ENCODE measurements around the gene SH3BP2. TPM values are rescaled to one million over a fixed set of nuclear protein-coding genes. Genes with fewer than 3 reads are reported as not detected.
A peak's percentile ranks its signal among the peaks of the same experiment; 100 is the strongest.

Gene SH3BP2
- total RNA-seq, 3 donors from 2014 or later = 40.5 to 74.8 (median 59.3) TPM

DNA sequence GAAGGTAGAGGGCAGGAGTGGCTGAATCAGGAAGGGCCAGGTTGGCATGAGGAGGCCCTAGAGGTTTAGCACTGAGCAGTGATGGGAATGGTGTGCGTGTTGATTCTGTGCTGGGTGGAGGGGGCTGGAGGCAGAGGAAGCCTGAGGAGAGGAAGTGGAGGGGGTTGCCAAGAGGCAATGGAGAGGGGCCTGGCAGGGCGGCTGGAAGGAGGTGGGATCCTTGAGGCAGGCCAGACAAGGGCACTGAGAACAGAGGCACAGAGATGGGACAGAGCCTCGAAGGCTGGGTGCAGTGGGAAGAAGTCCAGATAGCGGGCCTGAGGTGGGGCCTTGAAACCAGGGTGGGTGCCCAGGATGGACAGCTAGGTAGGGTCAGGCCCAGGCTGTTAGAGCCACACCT lies 24.3 kb downstream of the SH3BP2 start:
- Histone ChIP-seq H3K4me1 (peaks cover 0 to 5% of the 10 kb centered on the region in 2 donors), H3K9me3 (no peaks in the 10 kb centered on the region), H3K4me3 (peak overlapping the region in 2 of 3 donors; percentile 72 to 90), H3K36me3 (no peaks in the 10 kb centered on the region), H3K27ac (no peak overlapping the region), H3K27me3 (no peaks in the 10 kb centered on the region)
- TF ChIP-seq POLR2A (IDR thresholded peaks at IDR 0.05) (no peak), POLR2AphosphoS5 (IDR thresholded peaks at IDR 0.05) (no peak)
- TF ChIP-seq, protein P1, sequence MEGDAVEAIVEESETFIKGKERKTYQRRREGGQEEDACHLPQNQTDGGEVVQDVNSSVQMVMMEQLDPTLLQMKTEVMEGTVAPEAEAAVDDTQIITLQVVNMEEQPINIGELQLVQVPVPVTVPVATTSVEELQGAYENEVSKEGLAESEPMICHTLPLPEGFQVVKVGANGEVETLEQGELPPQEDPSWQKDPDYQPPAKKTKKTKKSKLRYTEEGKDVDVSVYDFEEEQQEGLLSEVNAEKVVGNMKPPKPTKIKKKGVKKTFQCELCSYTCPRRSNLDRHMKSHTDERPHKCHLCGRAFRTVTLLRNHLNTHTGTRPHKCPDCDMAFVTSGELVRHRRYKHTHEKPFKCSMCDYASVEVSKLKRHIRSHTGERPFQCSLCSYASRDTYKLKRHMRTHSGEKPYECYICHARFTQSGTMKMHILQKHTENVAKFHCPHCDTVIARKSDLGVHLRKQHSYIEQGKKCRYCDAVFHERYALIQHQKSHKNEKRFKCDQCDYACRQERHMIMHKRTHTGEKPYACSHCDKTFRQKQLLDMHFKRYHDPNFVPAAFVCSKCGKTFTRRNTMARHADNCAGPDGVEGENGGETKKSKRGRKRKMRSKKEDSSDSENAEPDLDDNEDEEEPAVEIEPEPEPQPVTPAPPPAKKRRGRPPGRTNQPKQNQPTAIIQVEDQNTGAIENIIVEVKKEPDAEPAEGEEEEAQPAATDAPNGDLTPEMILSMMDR (IDR thresholded peaks at IDR 0.05) = no peak
- intact Hi-C loops (cut with DNase I; ENCODE audit: low total_unique reads) = no loop called here
- no peak for DNase-seq (ENCODE audit: low spot score in 2 of 2)

DNA sequence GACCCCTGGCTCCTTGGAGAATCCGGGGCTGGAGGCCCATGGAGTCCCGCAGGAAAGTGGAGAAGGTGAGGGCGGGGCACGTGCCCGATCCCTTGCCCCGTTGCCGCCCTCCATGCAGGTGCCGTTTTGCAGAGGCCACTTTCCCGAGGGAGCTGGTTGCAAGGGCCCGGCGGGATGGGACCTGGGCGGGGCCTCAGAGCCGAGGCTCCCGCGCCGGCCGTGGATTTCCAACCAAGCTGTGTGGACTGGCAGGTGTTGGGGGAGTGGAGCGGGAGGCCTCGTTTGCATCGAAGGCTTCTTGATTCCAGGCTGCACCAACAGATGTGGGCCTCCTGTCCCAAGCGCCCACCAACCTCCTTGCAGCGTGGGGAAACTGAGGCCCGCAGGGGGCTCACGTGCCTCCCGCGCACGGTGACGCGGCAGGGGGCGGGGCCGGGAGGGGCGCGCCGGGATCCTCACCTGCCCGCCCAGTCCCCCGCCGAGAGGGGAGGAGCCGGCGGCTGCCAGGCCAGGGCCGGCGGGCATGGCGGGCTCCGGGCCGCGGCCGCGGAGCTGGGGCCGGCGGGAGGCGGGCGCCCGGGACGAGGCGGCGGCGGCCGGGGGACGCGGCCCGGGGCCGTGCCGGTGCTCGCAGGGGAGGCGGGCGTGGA lies 24.9 kb downstream of the SH3BP2 start:
- TF ChIP-seq, protein P1 (IDR thresholded peaks at IDR 0.05) = no peak
- TF ChIP-seq POLR2A (IDR thresholded peaks at IDR 0.05) (no peak), POLR2AphosphoS5 (IDR thresholded peaks at IDR 0.05) (no peak)
- peak overlapping the region; percentile 52 to 90 (median 72) for H3K4me3 ChIP-seq
- no peaks in the 10 kb centered on the region for H3K27me3 ChIP-seq
- peaks cover 0 to 5% of the 10 kb centered on the region in 2 donors for H3K4me1 ChIP-seq
- no peaks in the 10 kb centered on the region for H3K36me3 ChIP-seq
- intact Hi-C loops (cut with DNase I; ENCODE audit: low total_unique reads) = no loop called here
- H3K9me3 ChIP-seq = no peaks in the 10 kb centered on the region
- H3K27ac ChIP-seq = peak overlapping the region; percentile 62 to 68
- no peak for DNase-seq (ENCODE audit: low spot score in 2 of 2)

DNA sequence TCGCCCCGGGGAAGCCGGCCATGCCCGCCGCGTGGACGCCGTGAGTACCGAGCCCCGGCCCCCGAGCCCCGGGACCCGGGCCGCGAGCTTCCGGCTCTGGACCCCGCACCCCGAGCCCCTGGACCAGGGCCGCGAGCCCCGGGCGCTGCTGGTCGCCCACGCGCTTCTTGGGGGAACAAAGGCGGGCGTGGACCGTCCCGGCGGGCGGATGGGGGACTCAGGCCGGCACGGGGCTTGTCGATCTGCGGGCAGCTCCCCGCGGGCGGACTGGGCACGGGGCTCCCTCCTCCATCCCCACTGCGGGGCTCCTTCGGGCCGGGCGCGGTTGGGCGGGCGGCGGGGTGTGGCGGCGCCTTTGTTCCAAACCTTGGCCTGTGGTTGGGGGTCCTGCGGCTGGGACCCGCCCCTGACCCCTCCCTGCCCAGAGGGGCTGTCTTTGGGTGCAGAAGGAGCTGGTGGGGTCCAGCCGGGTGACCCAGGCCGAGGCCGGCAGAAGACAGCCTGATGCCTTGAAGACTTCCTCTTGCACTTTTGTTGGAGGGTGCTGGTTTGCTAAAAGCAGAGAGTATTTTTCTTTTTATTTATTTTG lies 25.6 kb downstream of the SH3BP2 start:
- no peak for DNase-seq (ENCODE audit: low spot score in 2 of 2)
- H3K36me3 ChIP-seq = no peaks in the 10 kb centered on the region
- no peaks in the 10 kb centered on the region for H3K27me3 ChIP-seq
- H3K4me1 ChIP-seq = peaks cover 0 to 5% of the 10 kb centered on the region in 2 donors
- peak overlapping the region; percentile 62 to 68 for H3K27ac ChIP-seq
- no peaks in the 10 kb centered on the region for H3K9me3 ChIP-seq
- TF ChIP-seq, protein P1 (IDR thresholded peaks at IDR 0.05) = no peak
- TF ChIP-seq POLR2AphosphoS5 (IDR thresholded peaks at IDR 0.05) (no peak), POLR2A (IDR thresholded peaks at IDR 0.05) (no peak)
- intact Hi-C loops (cut with DNase I; ENCODE audit: low total_unique reads) = no loop called here
- H3K4me3 ChIP-seq = peak overlapping the region; percentile 52 to 90 (median 72)

DNA sequence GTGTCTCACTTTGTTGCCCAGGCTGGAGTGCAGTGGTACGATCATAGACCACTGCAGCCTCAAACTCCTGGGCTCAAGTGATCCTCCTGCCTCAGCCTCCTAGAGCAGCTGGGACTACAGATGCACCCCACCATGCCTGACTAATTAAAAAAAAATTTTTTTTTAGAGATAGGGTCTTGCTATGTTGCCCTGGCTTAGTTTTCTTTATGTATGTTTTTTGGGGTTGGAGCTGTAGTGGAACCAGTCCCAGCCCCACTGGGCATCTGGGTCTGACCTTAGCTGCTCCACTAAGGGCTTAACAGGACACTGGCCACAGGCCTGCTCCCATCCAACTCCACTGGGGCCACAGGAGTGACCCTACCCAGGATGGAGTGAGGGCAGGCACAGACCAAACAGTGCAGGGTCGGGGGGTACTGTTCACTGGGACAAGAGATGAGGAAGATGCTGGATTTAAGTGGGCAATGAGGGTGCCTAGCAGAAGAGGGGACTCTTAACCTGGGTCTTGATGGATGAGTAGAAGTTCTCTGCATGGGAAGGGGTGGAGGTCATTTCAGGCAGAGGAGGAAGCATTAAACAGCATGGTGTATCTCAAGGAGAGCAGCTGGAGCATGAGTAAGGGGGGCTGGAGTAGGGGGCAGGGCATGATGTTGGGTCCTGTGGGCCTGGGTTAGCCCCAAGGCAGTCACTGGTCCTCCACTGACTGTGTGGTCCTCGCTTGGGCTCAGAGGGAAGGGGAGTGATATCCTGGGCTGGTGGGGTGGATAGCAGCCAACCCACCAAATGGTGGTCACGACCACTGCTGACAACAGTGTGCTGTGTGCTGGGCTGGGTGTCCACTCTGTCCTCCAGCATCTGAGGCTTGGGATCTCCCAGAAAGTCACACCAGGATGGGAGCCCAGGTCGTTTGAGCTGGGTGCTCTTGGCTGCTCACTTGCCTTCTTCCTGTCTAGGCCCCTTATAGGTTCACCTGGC lies 26.6 kb downstream of the SH3BP2 start:
- Histone ChIP-seq H3K36me3 (no peaks in the 10 kb centered on the region), H3K4me1 (peaks cover 0 to 5% of the 10 kb centered on the region in 2 donors), H3K4me3 (peak overlapping the region in 1 of 3 donors; percentile 90), H3K27me3 (no peaks in the 10 kb centered on the region), H3K9me3 (no peaks in the 10 kb centered on the region), H3K27ac (no peak overlapping the region)
- intact Hi-C loops (cut with DNase I; ENCODE audit: low total_unique reads) = no loop called here
- DNase-seq (ENCODE audit: low spot score in 2 of 2) = no peak
- no peak for TF ChIP-seq POLR2A (IDR thresholded peaks at IDR 0.05)
- TF ChIP-seq POLR2AphosphoS5 (IDR thresholded peaks at IDR 0.05) = no peak
- TF ChIP-seq, protein P1 (IDR thresholded peaks at IDR 0.05) = no peak
